GM18867 (cell line): Measurements from ENCODE around the gene CTSW.
A peak's percentile ranks its signal among the peaks of the same experiment; 100 is the strongest.

Source experiments
- ATAC-seq: cut with Tn5 transposase; IDR thresholded peaks from one replicate; pipeline ENCODE4 v1.9.1; 2021; ENCODE audit warnings: mild to moderate bottlenecking, moderate library complexity; ENCODE audit not compliant: unreplicated experiment

Gene CTSW

DNA sequence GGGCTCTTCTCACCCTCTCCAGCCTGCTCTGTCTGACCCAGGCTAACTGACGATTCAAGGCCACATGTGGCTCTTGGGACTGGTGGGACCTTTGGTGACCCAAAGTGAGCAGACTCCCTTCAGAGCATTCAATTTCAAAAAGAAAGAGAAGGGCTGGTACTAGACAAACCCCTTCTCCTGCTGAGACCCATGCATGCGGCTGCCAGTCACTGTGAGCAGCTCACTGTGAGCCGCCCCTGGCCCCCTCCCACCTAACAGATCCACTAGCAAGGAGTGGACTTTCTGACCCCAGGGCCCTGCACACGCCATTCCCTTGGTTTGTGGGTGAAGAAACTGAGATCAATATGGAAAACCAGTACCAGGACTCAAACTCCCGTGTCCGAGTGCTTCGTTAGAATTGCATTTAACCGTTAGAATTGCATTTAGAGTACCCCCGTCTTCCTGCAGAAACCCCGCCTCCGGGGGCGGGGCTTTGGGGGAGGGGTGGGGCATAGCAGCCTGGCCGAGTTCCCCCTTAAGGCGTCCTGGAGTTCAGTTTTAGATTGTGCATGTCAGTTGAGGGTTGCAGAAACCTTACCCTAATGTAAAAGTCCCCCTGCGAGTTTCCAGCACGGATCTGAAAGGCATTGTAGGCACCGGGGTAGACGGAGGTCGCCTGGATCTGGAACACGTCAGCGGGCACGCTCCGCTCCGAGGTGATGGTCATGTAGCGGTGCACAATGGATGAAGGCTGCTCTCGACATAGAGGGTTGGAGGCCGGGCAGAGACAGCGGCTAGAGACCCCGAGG lies 12.2 kb upstream of the CTSW start:
- no peak for ATAC-seq

DNA sequence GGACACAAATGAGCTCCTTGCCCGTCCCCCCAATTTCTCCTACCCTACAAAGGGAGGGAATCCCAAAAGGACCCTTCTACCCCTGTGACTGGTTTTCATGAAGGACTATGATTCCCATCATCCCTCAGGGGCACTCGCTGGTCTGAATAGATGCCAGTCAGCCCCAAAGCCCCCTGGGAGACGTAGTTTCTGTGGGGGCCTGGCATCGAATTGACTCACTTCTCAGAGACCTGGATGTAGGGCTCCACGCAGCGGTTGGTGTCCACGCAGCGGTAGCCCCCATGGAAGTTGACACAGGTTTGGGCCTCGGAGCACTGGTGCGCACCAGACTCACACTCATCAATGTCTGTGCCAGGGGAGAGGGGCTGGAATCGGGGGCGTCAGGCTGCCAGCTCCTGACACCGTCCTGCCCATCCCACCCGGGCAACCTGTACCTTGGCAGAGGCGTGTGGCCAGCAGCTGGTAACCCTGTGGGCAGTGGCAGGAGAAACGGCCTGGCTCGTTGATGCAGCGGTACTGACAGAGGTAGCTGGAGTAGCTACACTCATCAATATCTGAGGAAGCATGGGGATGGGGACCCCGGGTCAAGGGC lies 11.5 kb upstream of the CTSW start:
- no peak for ATAC-seq

DNA sequence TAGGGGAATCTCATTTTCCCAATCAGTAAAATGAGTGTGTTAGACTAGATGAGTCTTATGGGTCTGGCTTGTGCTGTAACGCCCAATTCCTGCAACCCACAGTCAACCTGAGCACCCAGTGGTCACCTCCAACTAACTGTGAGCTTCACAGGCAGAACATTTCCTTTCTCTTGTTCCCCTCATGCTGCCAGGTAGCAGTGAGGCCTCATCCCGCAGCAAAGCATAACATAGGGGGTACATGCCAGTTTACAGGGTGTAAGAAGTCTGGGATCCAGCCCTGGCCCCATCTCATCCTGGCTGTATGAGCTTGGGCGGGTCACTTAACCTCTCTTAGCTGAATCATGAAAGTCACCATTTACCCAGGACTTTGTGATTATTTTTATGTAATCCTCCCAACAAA lies 10.7 kb upstream of the CTSW start:
- no peak for ATAC-seq

DNA sequence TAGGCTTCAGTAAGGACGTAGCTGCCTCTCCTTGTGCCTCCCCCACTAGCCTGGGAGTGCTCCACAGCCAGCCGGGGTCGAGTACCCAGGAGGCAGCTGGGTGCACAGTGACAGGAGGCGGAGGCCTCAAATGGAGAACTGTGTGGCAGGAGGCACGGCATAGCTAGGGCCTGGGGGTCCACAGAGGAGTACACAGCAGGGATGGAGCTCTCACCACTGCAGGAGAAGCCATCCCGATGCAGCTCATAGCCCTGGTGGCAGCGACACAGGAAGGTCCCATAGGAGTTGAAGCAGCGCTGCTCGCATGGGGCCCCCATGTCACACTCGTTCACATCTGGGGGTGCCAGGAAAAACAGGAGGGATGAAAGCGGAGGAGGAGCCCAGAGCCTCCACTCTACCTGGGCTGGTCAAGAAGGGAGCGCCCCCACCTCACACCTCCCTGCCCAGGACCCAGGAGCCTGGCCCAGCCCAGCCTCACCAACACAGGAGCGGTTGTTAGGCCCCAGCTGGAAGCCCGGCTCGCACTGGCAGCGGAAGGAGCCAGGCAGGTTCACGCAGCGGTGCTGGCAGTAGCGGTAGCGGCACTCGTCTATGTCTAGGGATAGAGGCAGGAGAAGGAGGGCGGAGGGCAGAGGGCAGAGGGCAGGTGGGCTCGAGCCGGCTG lies 9.9 kb upstream of the CTSW start:
- ATAC-seq, result no peak

DNA sequence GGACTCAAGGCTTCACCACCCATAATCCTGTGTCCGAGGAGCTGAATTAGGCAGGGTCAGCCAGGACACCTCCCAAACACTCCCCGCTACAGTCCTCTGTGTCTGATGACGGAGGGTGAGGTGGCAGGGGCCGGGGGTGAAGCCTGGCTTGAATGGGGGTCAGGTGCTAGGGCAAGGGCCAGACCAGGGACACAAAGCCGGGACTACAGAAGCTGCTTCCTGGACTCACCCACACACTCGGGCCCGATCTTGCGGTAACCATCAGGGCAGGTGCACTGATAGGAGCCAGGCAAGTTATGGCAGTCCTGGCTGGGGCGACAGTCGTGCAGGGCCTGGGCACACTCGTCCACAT lies 9.4 kb upstream of the CTSW start:
- ATAC-seq, result no peak

DNA sequence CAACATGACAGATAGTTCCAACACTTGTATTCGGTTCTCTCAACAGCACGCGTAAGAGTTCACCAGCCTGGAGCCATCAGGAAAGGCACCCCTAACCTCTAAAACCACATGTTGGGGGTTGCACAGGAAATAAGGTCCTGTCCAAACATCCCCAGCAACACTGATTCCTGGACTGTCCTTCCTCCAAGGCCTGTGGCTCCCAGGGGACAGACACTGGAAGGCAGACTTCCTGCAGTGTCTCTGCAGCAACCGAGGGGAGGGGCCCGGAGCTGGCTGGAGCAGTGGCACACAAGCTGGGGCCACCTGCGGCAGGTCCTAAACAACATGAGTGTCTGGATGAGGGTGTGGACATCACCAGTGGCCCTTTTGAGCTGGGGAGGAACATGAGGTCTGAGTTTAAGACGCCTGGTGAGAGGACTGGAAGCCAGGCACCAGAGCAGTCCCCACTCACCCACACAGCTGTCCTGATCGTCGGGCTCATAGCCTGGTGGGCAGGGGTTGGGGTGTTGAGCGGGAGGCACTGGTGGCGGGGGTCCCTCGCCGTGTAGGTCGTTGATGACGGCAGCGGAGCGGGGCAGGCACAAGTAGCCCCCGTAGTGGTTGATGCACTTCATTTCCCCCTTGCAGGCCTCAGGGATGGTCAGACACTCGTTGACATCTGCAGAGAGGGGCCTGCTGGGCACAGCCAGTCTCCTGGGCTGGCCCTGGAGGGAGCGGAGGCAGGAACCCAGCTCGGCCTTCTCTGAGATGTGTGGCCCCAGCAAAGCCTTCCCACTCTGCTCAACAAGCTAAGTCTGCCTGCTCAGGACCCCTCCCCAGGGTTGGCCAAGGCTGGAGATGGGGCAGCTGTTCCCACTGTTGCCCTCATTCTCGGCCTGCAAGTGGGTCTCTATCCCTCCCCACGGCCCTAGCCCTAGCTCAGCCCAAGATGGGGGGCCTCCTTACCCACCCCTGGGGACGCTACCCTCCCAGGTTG lies 8.6 kb upstream of the CTSW start:
- no peak for ATAC-seq

DNA sequence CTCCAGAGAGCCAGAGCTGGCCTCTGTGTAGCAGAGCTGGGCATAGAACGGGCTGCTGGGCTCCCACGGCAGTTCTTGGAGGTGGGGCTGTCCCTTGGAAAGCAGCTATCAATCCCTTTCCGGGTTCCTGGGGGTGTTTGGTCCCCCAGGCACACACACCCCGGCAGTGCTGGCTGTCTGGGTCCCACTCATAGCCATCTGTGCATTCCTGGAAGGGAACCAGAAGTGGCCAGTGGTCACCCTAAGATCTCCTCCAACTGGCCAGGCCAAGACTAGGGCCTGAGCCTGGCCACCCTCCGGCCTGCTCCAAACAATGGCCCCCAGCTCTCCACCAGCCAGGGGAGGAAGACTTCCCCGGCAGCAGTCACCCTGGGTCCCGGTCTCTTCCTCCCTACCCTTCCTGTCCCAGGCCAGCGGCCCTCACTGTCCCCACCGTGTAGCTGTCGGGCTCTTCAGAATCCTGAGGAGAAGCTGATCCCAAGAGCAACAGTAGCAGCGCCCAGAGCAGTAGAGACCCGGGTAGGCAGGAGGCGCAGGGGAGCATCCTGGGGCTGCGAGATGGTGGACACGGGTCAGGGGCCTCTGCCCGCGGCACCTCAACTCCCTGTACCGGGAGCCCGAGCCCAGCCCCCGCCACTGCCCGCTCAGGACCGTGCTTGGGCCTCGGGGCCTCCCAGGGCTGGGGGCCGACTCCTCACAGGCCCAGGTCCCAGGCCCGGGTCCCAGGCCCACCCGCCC lies 7.7 kb upstream of the CTSW start:
- no peak for ATAC-seq

DNA sequence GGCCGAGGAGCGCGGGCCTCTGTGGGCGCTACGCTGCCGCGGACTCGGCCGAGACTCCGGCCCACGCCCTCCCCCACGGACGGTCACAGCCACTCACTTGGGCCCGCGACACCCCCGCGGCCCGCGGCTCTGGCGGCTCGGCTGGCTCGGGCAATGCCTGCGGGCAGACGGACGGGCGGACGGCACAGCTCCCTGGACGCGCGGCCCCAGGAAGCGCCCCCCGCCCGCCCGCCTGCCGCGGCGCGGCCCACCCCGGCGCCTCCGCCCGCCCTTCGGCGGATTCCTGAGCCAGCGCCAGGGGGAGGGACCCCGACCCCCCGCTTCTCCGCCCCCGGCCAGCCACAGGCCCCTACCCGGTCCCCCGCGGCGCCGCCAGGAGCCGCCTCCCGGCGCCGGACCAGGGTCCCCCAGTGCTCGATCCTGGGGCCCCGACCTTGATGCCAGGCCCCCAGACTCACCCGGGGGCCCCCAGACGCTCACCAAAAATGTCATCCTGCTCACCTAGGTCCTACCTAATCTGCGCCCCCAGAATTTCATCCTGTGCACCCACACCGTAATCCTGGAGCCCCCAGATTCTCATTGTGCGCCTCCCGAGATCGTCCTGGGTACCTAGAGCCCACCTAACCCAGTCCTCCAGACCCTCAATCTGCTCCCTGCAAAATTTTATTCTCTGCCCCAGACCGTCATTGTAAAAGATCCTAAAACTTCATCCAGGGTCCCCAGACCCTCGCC lies 6.9 kb upstream of the CTSW start, which contains the start of gene EFEMP2:
Gene EFEMP2 (minus strand): TSS at position 215 of the 732 bp plus-strand sequence. CDS start 446 bp downstream, outside the sequence.
- no peak for ATAC-seq

DNA sequence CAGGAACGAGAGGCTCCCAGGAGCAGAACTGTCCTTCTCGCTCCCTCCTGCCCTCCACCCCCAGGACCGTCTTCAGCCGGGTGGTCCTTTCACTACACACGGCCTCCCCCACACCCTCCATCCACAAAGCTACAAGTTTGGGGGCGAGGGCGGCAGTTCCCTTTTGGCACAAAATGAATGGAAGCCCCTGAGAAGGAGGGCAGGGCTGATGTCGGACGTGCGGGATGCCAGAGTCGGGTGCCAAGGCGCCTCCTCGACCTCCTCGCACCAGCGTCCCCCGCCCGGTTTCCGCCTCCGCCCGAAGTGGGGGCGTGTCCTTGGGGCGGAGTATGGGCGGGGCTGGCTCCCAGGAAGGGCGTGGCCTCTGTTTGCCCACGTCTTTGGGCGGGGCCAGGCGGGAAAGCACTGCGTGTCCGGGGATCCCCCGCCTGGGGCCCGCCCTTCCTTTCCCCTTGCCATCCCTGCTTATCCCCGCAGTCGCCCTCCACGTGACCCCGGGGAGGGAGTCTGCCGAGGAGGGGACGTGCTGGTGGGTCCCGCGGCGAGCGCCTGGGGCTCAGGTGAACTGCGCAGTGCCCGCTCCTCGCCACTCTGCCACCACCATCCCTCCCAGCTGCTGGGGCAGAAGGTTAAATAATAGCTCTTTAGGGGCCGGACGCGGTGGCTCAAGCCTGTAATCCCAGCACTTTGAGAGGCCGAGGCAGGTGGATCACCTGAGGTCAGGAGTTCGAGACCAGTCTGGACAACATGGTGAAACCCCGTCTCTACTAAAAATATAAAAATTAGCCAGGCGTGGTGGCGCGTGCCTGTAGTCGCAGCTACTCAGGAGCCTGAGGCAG lies 6.1 kb upstream of the CTSW start:
- ATAC-seq, result peak; percentile 82

DNA sequence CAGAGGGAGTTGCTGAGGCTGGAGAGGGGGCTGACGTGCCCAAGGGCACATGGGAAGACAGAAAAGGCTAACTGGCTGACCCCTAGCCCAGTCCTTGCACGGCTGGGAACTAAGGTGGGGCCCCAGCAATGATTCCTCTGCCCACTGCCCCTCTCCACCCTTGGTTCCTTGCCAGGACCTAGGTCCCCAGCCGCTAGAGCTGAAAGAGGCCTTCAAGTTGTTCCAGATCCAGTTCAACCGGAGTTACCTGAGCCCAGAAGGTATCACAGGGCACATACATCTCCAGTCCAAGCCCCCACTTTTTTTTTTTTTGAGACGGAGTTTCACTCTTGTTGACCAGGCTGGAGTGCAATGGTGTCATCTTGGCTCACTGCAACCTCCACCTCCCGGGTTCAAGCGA lies 390 bp downstream of the CTSW start:
- no peak for ATAC-seq

DNA sequence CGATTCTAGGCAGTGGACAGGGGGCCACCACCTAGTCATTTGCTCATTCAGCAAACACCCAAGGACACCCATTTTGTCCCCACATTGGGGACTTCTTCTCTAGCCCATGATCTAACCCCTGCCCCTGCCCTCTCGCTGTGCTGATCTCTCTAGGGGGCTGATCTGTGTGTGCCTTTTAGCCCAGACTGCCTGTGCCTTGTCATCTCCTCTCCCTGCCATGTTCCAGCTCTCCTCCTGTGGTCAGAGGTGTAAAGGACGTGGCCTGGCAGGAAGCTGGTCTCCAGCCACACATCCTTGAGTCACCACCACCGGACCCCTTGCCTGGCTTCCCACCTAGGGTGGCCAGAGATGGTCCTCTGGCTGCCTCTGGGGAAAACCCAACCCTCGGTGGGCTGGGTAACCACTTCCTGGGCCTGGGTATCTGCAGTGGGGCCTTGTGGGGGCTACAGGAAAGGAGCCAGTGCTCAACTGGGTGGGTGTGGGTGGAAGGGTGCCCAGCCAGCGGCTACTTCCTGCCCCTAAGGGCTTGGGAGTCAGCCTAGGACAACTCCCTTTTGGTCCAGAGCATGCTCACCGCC lies 1.3 kb downstream of the CTSW start:
- no peak for ATAC-seq

DNA sequence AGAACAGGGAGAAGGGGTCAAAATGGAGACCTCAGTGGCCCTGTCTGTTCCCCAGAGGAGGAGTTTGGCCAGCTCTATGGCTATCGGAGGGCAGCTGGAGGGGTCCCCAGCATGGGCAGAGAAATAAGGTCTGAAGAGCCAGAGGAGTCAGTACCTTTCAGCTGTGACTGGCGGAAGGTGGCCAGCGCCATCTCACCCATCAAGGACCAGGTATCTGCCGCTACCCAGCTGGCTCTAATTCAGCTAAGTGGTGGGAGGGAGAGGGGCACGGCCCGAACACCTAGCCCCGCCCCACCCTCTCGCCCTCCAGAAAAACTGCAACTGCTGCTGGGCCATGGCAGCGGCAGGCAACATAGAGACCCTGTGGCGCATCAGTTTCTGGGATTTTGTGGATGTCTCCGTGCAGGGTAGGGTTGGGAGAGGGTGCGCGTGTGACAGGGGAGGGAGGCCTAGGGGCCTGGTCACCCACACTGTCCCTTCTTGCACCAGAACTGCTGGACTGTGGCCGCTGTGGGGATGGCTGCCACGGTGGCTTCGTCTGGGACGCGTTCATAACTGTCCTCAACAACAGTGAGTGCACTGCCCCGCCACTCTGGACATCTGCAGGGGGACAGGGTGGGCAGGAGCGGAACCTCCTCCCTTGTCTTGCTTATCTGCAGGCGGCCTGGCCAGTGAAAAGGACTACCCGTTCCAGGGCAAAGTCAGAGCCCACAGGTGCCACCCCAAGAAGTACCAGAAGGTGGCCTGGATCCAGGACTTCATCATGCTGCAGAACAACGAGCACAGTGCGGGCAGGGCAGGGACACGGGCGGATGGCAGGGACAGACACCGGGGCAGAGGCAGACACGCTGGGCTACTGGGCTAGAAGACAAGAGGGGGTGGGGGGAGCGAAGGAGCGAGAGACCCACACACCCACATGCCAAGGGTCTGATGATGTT lies 2.8 kb downstream of the CTSW start:
- ATAC-seq, result no peak

DNA sequence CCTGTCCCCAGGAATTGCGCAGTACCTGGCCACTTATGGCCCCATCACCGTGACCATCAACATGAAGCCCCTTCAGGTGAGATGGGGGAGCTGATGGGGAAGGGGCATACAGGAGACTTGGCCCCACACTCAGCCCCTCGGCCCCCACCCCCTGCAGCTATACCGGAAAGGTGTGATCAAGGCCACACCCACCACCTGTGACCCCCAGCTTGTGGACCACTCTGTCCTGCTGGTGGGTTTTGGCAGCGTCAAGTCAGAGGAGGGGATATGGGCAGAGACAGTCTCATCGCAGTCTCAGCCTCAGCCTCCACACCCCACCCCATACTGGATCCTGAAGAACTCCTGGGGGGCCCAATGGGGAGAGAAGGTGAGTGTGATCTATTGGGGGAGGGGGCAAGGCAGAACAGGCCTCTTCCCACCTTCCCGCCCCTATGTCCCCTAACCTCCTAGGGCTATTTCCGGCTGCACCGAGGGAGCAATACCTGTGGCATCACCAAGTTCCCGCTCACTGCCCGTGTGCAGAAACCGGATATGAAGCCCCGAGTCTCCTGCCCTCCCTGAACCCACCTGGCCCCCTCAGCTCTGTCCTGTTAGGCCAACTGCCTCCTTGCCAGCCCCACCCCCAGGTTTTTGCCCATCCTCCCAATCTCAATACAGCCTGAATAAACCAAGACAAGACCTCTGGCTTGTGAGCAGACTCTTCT lies 3.6 kb downstream of the CTSW start:
- ATAC-seq, result no peak

DNA sequence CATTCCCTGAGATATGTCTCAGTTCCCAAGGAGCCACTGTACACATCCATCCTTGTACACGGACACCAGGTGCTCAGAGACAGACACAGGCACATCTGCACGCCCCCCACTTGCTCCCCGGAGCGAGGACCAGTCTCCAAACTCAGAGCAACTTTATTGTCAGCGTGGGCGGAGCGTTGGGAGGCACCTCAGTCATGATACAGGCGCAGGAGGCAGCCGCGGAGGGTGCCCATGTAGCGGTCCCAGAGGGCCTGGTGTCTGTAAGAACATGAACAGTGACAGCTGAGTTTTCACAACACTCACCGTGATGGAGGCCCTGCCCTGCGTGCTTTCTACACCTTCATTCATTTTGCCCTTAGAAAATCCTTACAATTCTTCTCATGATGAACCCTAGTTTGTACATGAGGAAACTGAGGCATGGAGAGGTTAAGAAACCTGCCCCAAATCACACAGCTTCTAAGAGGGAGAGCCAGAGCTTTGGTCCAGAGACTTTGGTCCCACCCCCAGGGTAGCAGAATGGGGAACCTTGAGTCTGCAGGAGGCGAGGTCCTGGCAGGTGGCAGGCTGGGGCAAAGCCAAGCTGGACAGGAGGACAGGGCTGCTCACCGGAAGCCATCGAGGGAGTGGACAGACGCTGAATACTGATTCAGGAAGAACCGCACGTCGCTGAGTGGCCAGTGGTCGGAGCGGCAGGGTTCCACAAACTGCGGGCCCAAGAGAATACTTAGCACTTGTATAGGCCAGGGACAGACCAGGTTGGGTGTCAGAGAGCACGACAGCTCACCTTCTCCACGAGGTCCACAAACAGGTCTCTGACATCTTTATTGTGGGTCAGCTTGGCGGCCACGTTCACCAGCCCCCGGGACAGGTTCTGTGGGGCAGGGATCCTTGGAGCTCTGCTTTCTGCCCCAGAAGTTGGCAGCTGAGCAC lies 4.4 kb downstream of the CTSW start:
- ATAC-seq, result no peak

DNA sequence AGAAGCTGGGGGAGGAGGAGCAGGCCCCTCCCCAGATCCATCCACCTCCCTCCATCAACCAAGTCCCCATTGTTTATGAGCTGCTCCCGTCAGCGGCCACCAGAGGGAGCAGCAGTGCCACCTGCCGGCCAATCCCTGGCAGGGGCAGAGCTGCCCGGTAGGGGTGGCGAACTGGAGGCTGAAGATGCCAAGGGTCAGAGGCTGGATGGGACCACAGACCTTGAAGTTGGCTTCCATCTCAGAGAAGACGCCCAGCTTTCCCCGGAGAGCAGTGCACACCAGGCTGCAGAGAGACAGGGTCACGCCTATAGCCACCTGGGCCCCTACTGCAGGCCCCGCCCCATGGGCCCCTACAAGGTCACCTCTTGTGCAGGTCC lies 5.1 kb downstream of the CTSW start:
- ATAC-seq, result peak; percentile 33

DNA sequence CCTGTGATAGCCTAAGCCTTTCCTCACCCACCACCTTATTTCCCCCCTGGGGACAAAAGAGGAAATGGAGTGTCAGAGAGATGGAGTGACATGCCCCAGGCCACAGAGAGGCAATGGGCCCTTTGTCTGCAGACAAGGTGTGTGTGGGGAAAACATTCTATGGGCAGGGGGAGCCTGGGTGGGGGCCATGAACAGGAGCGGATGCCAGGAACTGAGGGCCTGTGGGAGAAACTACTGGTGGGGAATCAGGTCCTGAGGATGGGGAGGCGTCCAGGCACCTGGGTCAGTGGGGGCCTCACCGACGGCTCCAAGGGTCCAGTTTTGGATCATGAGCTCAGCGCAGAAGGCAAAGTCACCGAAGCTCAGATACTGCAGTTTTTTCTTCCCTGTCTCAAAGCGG lies 5.6 kb downstream of the CTSW start:
- no peak for ATAC-seq
